Lung (tissue), 12 donors: ENCODE measurements around the gene SDK2. TPM values are rescaled to one million over a fixed set of nuclear protein-coding genes. Genes with fewer than 3 reads are reported as not detected.

Experiments
- ATAC-seq: fragments of 200-7000 bp; cut with Tn5 transposase; one replicate; pipeline ENCODE4 v1.9.1; 2020; ENCODE audit warnings: moderate number of reproducible peaks; ENCODE audit not compliant: insufficient read depth, low FRiP score
- DNase-seq, 3 donors: peaks; one replicate each; pipeline ENCODE4 v3.0.0-alpha.2; 2013 to 2017
- H3K27ac ChIP-seq, 2 donors: one replicate each; pipeline ENCODE4 v1.5.1; 2013; ENCODE audit warnings: mild to moderate bottlenecking in 2 of 2, moderate library complexity in 2 of 2, control low read depth in 1 of 2, inconsistent platforms in 1 of 2, low read depth in 1 of 2, low read length in 1 of 2
- H3K27me3 ChIP-seq, 3 donors: one replicate each; pipeline ENCODE4 v1.5.1; 2013; ENCODE audit warnings: low read length in 2 of 3; ENCODE audit not compliant: control insufficient read depth in 3 of 3, insufficient read depth in 3 of 3
- H3K36me3 ChIP-seq, 4 donors: one replicate each; pipeline ENCODE4 v1.5.1; 2013; ENCODE audit warnings: low read length in 4 of 4, mild to moderate bottlenecking in 1 of 4, moderate library complexity in 1 of 4; ENCODE audit not compliant: control insufficient read depth in 4 of 4, insufficient read depth in 4 of 4
- H3K4me1 ChIP-seq, 5 donors: one replicate each; pipeline ENCODE4 v1.5.1; 2013; ENCODE audit warnings: low read length in 5 of 5, mild to moderate bottlenecking in 2 of 5, moderate library complexity in 1 of 5; ENCODE audit not compliant: control insufficient read depth in 5 of 5, insufficient read depth in 5 of 5
- H3K4me3 ChIP-seq: one replicate; pipeline ENCODE4 v1.5.1; 2013; ENCODE audit warnings: mild to moderate bottlenecking, control low read depth, moderate library complexity
- H3K9ac ChIP-seq, 2 donors: one replicate each; pipeline ENCODE4 v1.5.1; 2013; ENCODE audit warnings: low read length in 2 of 2, control low read depth in 1 of 2; ENCODE audit not compliant: insufficient read depth in 1 of 2
- H3K9me3 ChIP-seq, 4 donors: one replicate each; pipeline ENCODE4 v1.5.1; 2013; ENCODE audit warnings: low read length in 3 of 4, mild to moderate bottlenecking in 1 of 4, moderate library complexity in 1 of 4; ENCODE audit not compliant: control insufficient read depth in 4 of 4, insufficient read depth in 3 of 4
- CTCF ChIP-seq: IDR thresholded peaks from 2 replicates; pipeline ENCODE4 v1.5.1; 2012; ENCODE audit warnings: mild to moderate bottlenecking; ENCODE audit errors: control extremely low read depth, extremely low read depth
- WGBS, 2 donors: extraction: QIAGEN DNeasy Blood & Tissue Kit; methylation state at CpG; one replicate each; pipeline ENCODE4 v1.1.7; 2013; 5-methylcytosine and 5-hydroxymethylcytosine counted together
- polyA plus RNA-seq, 2 donors: library from polyadenylated mRNA; stranded (reverse); fragments of 200-250 nt; gene quantifications; one replicate each; pipeline ENCODE4 v1.2.1, GENCODE V29; 2013
- total RNA-seq, 2 donors: library from RNA; depleted of rRNA in 1 of 2; stranded (reverse); fragments of >200 nt in 1 of 2; gene quantifications; one replicate each; pipeline ENCODE4 v1.2.1, GENCODE V29; 2014 to 2021
- donor health status: control.
- donor health status: control.
- donor health status: Bipolar disorder and iron deficiency.
- donor health status: healthy.
- donor health status: DM: yes; HTN: yes; CAD: no.

Gene SDK2
- total and polyA plus RNA-seq, 4 donors, result 0.91 to 41.7 (median 4.3) TPM

- Histone ChIP-seq H3K27ac (no peak overlapping the region), H3K9ac (no peak overlapping the region), H3K4me1 (peaks cover 0 to 12% (median 0%) of the 10 kb centered on the region in 5 donors), H3K9me3 (no peaks in the 10 kb centered on the region), H3K27me3 (no peaks in the 10 kb centered on the region), H3K36me3 (no peaks in the 10 kb centered on the region), H3K4me3 (no peak overlapping the region)
- TF ChIP-seq CTCF, result no peak
- no peak for ATAC-seq
- no peak for DNase-seq
- WGBS, 2 donors, result 94 to 95% methylated on average over 15 of the region's 15 CpGs
These were observed 55.9 kb downstream of the SDK2 start for GRCh38 chr17:73588301-73588846.

GRCh38 chr17:73586921-73587602, 57.2 kb downstream of the SDK2 start:
- Histone ChIP-seq H3K27me3 (no peaks in the 10 kb centered on the region), H3K9ac (no peak overlapping the region), H3K27ac (no peak overlapping the region), H3K9me3 (no peaks in the 10 kb centered on the region), H3K36me3 (no peaks in the 10 kb centered on the region), H3K4me3 (no peak overlapping the region), H3K4me1 (peaks cover 0 to 9% (median 2%) of the 10 kb centered on the region in 5 donors)
- DNase-seq (no peak), ATAC-seq (no peak)
- 71 to 80% methylated on average over 12 of the region's 12 CpGs for WGBS, 2 donors
- TF ChIP-seq CTCF, result no peak

GRCh38 chr17:73586275-73586832, 57.9 kb downstream of the SDK2 start:
- H3K4me3 ChIP-seq, result no peak overlapping the region
- peaks cover 0 to 5% (median 2%) of the 10 kb centered on the region in 5 donors for H3K4me1 ChIP-seq
- H3K9me3 ChIP-seq, result no peaks in the 10 kb centered on the region
- peak in 2 of 3 donors; percentile 27 to 33 for DNase-seq
- no peak for TF ChIP-seq CTCF
- no peaks in the 10 kb centered on the region for H3K36me3 ChIP-seq
- no peak overlapping the region for H3K27ac ChIP-seq
- ATAC-seq, result no peak
- 59 to 73% methylated on average over 16 of the region's 16 CpGs for WGBS, 2 donors
- H3K27me3 ChIP-seq, result no peaks in the 10 kb centered on the region
- no peak overlapping the region for H3K9ac ChIP-seq
